Activated CD4-positive, alpha-beta T cell treated with anti-CD3 and anti-CD28 coated beads, Interleukin-2, amount 50 U/mL, for 48 hours (primary cell): ENCODE results near the gene SRRM2.

Experiments used
- DNase-seq, 2 experiments: peaks; one replicate each; pipeline ENCODE4 v3.0.0-alpha.2; 2020

The SRRM2 gene

DNA sequence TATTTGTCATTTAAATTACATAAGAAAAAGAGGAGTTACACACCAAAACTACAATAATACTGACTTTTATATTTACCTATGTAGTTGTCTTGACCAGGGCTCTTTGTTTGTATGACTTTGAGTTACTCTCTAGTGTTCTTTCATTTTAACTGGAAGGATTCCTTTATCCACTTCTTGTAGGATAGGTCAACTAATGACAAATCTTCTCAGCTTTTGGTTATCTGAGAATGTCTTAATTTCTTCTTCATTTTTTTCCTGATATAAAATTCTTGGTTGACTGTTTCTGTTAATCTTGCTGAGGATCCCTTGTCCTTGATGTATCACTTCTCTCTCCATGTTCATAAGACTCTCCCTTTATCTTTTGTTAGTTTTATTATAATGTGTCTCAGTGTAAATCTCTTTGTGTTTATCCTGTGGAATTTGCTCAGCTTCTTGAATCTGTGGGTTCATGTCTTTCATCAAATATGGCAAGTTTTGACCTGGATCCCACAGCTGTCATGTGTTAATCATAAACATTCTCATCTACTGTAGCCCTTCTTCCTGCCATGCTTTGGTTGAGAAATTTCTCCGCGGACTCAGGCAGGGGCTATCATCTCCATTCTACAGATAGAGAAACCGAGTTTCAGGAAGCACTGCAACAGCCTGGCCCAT, 51.2 kb downstream of the SRRM2 start:
- DNase-seq, result no peak

DNA sequence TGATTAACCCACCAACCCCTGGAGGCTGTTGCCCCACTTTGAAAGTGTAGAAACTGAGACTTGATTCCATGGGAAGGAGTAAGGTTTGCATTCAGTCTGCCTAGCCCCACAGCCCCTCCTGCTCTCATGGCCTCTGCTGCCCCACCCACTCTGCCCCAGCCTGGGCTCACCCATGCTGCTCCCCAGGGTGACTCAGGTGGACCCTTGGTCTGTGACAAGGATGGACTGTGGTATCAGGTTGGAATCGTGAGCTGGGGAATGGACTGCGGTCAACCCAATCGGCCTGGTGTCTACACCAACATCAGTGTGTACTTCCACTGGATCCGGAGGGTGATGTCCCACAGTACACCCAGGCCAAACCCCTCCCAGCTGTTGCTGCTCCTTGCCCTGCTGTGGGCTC, 52.3 kb downstream of the SRRM2 start:
- DNase-seq, result no peak

DNA sequence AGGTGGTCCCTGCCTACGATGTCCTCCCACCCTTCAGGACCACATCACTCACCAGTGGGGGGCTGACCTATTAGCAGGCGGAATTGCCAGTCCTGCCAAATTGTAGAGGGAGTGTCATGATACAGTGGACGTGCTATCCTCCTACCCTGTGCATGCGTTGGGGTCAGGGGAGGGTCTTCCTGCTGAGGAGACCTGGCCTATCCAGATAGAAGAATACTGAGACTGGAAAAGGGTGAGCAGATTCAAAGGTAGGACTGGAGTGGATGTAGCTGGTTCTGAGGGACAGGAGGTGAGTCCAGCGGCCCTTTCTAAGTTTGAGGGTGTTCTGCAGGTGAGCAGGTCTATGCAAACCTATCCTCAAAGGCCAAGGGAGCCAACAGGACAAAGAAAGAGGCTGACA, 53.8 kb downstream of the SRRM2 start:
- DNase-seq, result no peak

DNA sequence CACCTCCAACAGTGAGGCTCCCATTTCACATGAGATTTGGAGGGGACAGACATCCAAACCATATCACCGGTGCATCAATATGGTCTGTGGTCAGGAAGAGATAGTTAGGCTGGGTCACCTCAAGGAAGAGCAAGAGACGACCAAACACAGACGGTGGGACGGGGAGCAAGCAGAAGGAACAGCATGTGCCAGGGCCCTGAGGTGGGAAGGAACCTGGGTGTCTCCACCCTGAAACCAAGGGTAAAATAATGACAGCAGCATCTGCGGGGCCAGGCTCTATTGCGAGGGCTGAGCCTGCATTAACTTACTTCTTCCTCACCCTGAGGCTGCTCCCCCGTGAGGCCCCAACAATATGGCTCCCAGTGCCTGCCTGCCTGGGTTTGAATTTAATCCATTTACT, 55.7 kb downstream of the SRRM2 start:
- no peak for DNase-seq

DNA sequence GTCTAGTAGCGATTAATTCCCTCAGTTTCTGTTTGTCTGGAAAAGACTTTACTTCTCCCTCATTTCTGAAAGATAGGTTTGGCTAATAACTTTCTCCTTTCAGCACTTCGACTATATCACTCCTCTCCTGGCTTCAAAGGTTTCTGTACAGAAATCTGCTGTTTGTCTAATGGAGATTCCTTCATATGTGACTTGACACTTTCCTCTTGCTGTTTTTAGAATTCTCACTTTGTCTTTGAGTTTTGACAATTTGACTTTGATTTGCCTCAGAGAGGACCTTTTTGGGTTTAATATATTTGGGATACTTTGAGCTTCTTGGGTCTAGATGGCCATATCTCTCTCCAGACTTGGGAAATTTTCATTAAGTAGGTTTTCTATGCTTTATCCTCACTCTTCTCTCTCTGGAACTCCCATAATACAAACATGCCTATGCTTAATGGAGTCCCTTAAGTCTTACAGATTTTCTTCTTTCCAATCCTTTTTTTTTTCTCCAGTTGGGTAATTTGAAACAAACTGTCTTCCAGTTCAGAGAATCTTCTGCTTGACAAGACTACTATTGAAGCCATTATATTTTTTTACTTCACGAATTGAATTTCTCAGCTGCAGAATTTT, 56.8 kb downstream of the SRRM2 start:
- no peak for DNase-seq

DNA sequence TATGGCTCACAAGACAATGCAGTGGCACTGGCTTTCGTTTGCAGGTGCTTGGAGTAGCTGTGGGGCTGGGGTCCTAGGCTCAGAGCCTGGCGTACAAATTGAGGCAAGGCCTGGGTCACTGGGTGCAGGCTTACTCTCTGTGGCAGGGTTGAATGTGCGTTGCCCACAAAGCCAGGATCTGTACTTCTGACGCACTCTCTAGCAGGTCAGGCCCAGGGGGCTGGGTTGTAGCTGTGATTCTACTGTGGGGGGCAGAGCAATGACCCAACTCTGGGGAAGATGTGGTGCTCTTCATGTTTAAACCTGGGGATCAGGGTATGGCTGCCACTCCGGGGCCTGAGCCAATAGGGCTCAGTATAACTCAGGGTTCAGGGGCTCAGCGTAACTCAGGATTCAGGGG, 58.2 kb downstream of the SRRM2 start:
- DNase-seq, result no peak

DNA sequence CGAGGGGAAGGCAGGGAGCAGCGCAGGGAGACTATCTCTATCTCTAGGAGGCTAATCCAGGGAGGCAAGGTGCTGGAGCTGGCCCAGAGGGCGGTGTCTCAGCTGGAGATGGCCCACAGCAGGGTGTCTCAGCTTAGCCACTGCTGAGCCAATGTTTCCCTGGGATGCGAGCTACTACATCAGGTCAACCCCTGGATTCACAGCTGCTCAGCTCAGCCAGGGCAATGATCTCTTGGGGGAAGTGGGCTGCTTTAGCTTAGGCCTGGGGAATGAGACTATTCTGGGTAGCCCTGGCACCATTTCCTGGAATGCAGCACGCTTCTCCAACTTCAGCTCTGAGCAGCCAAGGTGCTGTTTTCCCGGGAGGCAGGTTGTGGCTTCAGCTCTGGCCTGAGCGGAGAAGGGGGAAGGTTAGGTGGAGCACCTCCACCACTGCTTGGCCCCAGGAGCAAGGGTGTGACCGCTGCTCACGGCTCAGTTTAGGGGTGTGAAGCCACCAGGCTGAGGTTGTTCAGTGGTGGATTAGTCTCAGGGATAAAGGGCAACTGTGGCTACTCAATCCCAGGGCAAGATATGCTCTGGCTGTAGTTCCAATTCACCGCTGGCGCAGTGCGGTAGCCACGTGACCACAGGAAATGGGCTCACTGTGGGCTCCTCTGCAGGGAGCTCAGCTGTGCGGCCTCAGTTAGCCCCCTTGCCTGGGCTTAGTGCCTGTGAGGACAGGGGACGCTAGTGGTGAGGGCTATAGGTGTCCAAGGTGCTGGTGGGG, 59.4 kb downstream of the SRRM2 start:
- DNase-seq, result no peak

DNA sequence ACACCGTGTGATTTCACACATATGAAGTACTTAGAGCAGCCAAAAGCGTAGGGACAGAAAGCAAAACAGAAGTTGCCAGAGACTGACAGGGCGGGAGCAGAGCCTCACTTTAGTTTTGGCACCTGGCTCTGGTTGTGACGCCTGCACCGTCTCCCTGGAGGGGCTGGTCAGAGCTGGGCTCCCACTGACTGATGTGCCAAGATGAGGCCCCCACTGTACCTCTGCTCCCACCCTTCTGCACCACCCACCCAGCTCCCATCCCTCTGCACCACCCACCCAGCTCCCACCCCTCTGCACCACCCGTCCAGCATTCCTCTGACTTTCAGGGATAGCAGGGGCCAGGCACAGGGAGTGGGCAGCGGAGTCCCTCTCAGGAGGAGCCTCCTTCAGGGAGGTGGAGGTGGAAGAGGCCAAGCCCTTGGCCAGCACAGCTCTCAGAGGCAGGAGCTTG, 61.4 kb downstream of the SRRM2 start:
- no peak for DNase-seq

DNA sequence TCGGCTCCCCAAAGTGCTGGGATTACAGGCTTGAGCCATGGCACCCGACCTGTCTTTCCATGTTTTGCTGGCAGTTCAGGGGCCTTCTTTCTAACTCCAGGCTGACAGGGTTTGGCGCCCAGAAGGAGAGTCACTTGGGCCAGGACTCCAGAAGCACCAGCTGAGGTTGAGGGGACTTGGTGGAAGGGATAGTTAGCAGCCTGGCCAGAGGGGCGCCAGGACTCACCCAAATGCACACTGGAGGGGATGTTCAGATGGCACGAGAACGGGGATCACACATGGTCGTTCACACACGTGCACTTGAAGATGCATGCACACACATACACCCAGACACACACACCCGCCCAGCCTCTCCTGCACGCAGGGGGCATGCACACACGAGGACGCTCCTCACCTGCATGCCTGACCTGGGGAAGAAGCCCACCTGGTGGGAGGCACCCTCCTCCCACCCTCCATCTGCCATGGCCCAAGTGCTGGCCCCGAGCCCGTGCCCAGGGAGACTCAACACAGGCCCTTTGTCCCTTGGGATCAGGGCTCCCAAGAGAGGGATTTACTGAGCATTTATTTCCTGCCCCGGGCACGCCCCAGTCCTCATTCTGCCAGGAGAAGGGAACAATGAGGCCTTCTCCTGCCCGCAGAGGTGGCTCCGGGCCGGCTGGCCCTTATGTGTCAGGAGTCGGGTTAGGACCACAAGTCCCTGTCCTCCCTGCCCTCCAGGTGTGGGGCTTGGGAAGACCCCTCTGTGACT, 62.3 kb downstream of the SRRM2 start:
- no peak for DNase-seq

DNA sequence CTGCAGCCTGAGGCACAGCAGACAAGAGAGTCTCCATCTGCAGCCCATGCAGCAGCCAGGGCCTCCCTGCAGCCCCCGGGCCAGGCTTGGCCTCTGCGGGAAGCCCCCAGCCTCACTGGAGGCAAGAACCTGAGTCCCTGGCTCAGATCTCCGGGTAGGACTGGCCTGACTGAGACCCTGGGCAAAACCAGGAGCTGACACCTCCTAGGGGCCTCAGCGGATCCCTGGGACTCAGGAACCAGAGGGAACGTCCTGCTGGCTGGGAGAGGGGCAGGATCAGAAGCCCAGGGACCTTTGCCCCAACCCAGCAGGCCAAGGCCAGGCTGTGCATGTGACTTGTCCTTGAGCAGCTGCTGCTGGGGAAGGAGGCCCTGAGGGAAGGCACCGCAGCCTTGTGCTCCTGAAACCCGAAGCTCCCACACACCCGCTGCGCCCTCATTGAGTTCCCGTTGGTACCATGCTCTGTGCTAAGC, 62.9 kb downstream of the SRRM2 start:
- DNase-seq, result no peak

DNA sequence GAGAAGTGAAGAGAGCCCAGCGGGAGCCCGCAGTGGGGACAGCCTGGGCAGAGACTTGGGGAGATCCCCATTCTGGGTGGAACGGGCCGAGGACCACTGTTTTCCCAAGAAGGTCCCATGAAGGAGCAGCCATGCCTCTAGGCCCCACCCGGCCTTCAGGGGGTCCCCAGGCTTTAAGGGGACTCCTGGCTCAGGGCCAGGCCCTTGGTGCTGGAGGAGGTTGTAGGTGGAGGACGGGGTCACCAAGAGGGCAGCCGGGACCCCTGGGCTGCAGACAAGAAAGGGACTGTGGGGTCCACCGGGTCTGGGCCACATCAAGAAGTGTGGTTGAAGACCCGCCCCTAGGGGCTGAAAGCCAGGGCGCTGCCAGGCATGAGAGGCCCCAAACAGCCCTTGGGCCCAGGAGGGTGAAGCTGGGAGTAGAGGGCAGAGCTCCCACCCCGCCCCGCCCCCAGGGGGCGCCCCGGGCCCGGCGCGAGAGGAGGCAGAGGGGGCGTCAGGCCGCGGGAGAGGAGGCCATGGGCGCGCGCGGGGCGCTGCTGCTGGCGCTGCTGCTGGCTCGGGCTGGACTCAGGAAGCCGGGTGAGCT, 64.4 kb downstream of the SRRM2 start, which contains the start of gene PRSS21:
TSS of gene PRSS21 (plus strand) at position 487 of the 589 bp plus-strand sequence. CDS start at position 519, 32 bp downstream.
- peak; percentile 33 to 40 for DNase-seq

DNA sequence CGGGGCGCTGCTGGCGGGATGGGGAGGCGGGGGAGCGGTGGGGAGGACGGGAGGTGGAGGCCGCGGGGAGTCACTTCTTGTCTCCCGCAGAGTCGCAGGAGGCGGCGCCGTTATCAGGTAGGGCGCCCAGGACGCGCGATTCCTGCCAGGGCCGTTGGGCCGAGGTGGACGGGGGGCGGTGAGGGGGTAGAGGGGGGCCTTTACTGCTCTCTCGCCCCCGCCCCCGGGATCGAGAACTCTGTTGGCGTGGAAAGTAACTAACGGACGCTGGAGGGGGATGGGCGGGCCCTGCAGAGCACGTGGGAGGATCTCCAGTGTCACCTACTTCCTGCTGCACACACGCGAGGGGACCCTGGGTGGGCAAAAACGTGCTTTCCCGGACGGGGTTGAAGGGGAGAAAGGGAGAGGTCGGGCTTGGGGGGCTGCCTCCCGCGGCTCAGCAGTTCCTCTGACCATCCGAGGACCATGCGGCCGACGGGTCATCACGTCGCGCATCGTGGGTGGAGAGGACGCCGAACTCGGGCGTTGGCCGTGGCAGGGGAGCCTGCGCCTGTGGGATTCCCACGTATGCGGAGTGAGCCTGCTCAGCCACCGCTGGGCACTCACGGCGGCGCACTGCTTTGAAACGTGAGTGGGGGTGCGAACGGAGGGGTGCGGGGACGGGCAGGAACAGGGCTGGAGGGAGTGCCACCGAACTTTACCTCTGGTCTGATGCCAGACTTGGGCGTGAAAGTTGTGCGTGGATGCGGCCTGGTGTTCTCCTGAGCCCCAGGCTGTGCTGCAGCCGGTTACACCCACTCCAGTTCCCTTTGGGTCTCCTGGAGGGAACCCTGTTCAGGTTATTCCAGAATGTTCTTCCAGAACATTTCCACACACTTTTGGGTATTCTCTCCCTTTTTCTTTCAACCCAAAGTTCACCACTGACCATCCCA, 65.2 kb downstream of the SRRM2 start:
- DNase-seq, result peak in 1 of 2 experiments; percentile 9

DNA sequence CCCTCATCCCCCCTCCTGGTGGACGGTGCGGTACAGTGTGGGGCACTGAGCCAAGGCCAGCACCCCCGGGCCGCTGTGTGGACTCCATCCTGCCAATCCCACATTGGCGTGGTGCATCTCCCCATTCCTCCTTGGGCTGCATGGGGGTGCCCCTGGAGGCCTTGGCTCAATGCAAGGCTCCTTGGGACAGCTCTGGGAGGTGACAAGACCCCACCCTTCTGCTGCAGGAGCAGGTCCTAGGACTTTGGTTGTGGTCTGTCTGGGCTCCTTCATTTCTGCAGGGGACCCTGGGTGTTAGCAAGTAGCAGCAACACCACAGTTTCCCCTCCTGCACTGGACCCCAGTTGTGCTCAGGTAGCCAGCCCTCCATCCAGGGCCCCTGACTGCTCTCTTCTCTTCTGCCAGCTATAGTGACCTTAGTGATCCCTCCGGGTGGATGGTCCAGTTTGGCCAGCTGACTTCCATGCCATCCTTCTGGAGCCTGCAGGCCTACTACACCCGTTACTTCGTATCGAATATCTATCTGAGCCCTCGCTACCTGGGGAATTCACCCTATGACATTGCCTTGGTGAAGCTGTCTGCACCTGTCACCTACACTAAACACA, 65.9 kb downstream of the SRRM2 start:
- DNase-seq, result no peak

DNA sequence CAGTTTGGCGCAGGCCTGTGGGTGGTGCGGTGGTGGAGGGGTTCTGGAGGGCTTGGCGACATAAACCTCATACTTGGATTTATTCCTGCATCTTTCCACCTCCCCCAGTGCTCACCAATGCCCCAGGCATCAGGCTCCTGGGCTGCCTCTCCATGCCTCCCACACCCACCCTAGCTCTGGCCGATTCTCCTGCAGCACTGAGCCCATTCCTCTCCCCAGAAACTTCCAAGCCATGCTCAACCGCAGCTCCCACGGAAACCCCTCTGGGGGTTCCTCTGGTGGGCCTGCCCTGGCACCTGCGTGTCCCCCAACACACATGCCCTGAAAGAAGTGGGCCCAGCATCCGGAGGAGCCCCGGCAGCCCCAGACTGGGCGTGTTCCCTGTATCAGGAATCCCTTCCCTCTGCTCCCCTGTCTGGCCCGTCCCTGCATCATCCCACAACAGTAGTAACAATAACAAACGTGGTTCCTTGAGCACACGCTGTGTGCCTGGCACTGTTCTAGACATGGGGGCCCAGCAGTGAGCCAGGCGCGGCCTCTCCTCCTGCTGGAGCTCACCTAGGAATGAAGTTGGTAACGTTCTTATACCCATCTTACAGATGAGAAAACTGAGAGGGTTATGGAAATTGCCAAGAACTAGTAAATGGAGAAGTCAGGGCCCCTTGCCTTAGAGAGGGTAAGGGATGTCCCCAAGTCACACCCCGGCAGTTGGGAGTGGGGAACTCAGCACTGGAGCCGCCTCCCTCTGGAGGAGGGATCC, 66.9 kb downstream of the SRRM2 start:
- no peak for DNase-seq

DNA sequence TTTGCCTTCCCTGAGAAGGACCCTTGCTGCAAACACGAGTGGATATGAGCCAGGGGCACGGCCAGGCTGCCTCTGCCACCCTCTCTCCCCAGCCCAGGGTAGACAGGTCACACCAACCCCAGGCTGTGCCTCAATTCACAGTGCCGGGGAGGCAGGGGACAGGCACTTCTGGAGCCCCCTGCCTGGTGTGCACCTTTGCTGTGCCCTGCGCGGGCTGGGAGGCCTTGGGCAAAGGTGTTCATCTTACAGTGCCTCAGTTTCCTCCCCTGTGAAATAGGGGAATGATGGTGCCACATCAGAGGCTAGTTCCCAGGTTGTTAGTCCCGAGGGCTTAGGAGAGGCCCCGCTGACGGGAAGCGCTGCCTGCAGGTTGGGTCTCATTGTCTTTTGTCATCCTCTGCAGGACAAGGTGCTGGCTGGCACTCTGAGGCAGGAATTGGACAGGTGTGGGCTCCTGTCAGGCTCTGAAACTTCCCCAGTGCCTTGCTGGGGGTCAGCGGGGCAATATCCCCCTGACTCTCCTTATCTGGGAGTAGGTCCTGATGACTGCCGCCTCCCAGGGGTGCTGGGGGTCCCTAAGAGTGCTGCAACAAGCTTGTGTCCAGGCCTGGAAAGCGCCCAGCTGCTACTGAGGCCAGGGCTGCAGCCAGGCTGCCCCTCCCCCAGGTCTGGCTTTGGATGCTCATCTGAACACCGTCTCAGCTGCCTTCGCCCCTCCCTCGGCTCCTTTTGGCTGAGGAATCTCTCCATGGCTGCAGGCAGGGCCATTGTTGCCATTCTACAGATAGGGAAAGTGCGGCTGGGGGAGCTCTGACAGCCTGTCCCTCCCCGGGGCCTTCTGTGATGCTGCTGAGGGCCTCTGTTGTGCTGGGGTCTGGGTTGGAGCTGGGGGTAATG, 67.7 kb downstream of the SRRM2 start:
- no peak for DNase-seq
